ENCODE data around the gene ARHGAP6.
"Not testable (repeated sequence)": the region's sequence is repeated elsewhere in the genome, so short reads cannot be mapped to it uniquely, and the experiment has no call there.

ARHGAP6 gene

GRCh38 chrX:11532291-11533078 lies 133.2 kb downstream of the ARHGAP6 start:
- H3K4me3 ChIP-seq (ENCODE audit: low read depth, low read length): no peak overlapping the region
- DNase-seq (ENCODE audit: low read depth, low spot score): no peak
- ChIA-PET CTCF (interaction anchor here (0.6 to 3.4 kb wide), 32 partner anchors 9 to 1343 kb away, joined by 3 to 73 read pairs (median 6); no protein-coding TSS in a partner anchor), POLR2A (no interaction called here)
- TF ChIP-seq, protein P1, sequence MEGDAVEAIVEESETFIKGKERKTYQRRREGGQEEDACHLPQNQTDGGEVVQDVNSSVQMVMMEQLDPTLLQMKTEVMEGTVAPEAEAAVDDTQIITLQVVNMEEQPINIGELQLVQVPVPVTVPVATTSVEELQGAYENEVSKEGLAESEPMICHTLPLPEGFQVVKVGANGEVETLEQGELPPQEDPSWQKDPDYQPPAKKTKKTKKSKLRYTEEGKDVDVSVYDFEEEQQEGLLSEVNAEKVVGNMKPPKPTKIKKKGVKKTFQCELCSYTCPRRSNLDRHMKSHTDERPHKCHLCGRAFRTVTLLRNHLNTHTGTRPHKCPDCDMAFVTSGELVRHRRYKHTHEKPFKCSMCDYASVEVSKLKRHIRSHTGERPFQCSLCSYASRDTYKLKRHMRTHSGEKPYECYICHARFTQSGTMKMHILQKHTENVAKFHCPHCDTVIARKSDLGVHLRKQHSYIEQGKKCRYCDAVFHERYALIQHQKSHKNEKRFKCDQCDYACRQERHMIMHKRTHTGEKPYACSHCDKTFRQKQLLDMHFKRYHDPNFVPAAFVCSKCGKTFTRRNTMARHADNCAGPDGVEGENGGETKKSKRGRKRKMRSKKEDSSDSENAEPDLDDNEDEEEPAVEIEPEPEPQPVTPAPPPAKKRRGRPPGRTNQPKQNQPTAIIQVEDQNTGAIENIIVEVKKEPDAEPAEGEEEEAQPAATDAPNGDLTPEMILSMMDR (IDR thresholded peaks at IDR 0.05; ENCODE audit: insufficient read depth, low read length, missing control alignments): no peak

DNA sequence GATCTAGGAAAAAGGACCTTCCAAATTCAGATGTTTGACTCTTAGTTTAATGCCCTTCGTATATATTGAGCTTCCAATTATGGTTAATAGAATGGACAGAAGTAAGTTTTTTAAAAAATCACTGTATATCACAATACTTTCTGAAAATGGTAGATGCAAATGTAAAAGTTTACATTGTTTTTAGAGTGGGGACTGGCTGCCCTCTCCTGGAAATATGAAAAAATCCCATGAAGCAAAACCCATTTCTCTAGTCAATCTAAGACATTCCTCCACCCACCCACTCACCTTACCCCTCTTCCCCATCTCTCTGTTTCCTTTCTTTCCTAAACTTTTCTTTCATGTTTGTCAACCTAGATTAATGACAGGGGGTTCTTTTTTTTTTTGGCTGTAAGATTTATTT lies 134.5 kb downstream of the ARHGAP6 start:
- POLR2A ChIA-PET: no interaction called here
- CTCF ChIA-PET: interaction anchor here (0.6 to 3.4 kb wide), 33 partner anchors 10 to 1341 kb away, joined by 3 to 73 read pairs (median 6); no protein-coding TSS in a partner anchor
- TF ChIP-seq, protein P1 (IDR thresholded peaks at IDR 0.05; ENCODE audit: insufficient read depth, low read length, missing control alignments): peak; percentile 17
- H3K4me3 ChIP-seq (ENCODE audit: low read depth, low read length): no peak overlapping the region
- no peak for DNase-seq (ENCODE audit: low read depth, low spot score)

GRCh38 chrX:11530621-11531020 lies 135.1 kb downstream of the ARHGAP6 start:
- no peak overlapping the region for H3K4me3 ChIP-seq (ENCODE audit: low read depth, low read length)

GRCh38 chrX:11528623-11529022 lies 137.1 kb downstream of the ARHGAP6 start:
- DNase-seq (ENCODE audit: low read depth, low spot score): no peak
- TF ChIP-seq, protein P1 (IDR thresholded peaks at IDR 0.05; ENCODE audit: insufficient read depth, low read length, missing control alignments): no peak
- POLR2A ChIA-PET: no interaction called here
- no peak overlapping the region for H3K4me3 ChIP-seq (ENCODE audit: low read depth, low read length)
- CTCF ChIA-PET: interaction anchor here (0.9 to 3.9 kb wide), 5 partner anchors 148 to 385 kb away, joined by 3 to 25 read pairs (median 4); no protein-coding TSS in a partner anchor

More at GRCh38 chrX:11530621-11531020, 135.1 kb downstream of the ARHGAP6 start:
- POLR2A ChIA-PET: no interaction called here
- CTCF ChIA-PET: interaction anchor here (0.6 to 3.4 kb wide), 20 partner anchors 14 to 1341 kb away, joined by 3 to 73 read pairs (median 7); no protein-coding TSS in a partner anchor
- TF ChIP-seq, protein P1 (IDR thresholded peaks at IDR 0.05; ENCODE audit: insufficient read depth, low read length, missing control alignments): no peak
- no peak for DNase-seq (ENCODE audit: low read depth, low spot score)

DNA sequence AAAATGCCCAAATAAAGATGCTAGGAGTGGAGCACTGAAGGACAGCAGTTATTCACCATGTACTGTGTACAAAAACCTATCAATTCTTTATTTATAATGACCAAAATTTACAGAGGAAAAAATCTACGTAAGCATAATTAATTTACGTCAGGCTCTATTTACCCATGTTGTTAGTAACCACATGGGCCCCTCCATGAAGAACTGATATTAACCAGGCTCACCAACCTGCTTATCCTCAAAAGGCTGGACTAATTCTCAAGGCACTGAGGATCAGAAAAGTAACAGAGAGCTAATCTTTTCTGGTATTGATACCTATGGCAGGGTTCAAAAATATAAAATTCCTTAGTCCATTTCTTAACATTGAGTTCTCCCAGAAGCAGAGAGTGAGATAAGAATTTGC lies 140.0 kb downstream of the ARHGAP6 start:
- ChIA-PET POLR2A (no interaction called here), CTCF (interaction anchor here (2.3 to 3.9 kb wide), 2 partner anchors 145 to 380 kb away, joined by 6 to 25 read pairs; no protein-coding TSS in a partner anchor)
- TF ChIP-seq, protein P1 (IDR thresholded peaks at IDR 0.05; ENCODE audit: insufficient read depth, low read length, missing control alignments): no peak
- DNase-seq (ENCODE audit: low read depth, low spot score): no peak
- H3K4me3 ChIP-seq (ENCODE audit: low read depth, low read length): no peak overlapping the region

DNA sequence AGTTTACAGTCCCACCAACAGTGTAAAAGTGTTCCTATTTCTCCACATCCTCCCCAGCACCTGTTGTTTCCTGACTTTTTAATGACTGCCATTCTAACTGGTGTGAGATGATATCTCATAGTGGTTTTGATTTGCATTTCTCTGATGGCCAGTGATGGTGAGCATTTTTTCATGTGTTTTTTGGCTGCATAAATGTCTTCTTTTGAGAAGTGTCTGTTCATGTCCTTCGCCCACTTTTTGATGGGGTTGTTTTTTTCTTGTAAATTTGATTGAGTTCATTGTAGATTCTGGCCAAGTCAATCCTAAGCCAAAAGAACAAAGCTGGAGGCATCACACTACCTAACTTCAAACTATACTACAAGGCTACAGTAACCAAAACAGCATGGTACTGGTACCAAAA lies 146.5 kb downstream of the ARHGAP6 start:
- POLR2A ChIA-PET; H3K4me3 ChIP-seq (ENCODE audit: low read depth, low read length); DNase-seq (ENCODE audit: low read depth, low spot score); CTCF ChIA-PET: not testable (repeated sequence)
